SK-N-SH (cell line): ENCODE measurements around the gene ROMO1. TPM values are rescaled to one million over a fixed set of nuclear protein-coding genes. Genes with fewer than 3 reads are reported as not detected.
A peak's percentile ranks its signal among the peaks of the same experiment; 100 is the strongest.

Experiments used
- CTCF ChIA-PET: fragments of 300-600, 350-600 bp; formaldehyde crosslinking; extraction: SDS; loops from one replicate; lab custom pipeline; 2021; lab: Yijun Ruan, JAX
- POLR2A ChIA-PET: fragments of 350-600 bp; sonication (Branson Sonifier 250); formaldehyde crosslinking; extraction: SDS; loops from one replicate; lab custom pipeline; 2020; ENCODE audit warnings: antibody characterized with exemption, inconsistent platforms; lab: Yijun Ruan, JAX
- DNase-seq: peaks from one replicate; pipeline ENCODE4 v3.0.0; 2012
- H2AFZ ChIP-seq: fragments of 200-600 bp; sonication (generic); 2 replicates; pipeline ENCODE4 v1.8.1; 2016; ENCODE audit warnings: antibody characterized with exemption, mild to moderate bottlenecking, low read depth
- H3F3A ChIP-seq: fragments of 200-600 bp; sonication (generic); replicated peaks from 2 replicates; pipeline ENCODE3; 2016; ENCODE audit warnings: antibody characterized with exemption, mild to moderate bottlenecking; ENCODE audit not compliant: insufficient read depth
- H3K27ac ChIP-seq, 2 experiments: fragments of 200-500 bp in 1 of 2; fragments of 200-600 bp in 1 of 2; sonication (Bioruptor generic) in 1 of 2; sonication (generic), shearing (Covaris generic) in 1 of 2; 2 replicates each; pipeline versions ENCODE4 v1.5.1 to v1.6.1; 2014 to 2016; ENCODE audit warnings: low read depth in 2 of 2, inconsistent platforms in 1 of 2, low read length in 1 of 2, mild to moderate bottlenecking in 1 of 2, mixed read lengths in 1 of 2
- H3K27me3 ChIP-seq: fragments of 200-600 bp; sonication (generic), shearing (Covaris generic); 2 replicates; pipeline ENCODE4 v1.6.1; 2016; ENCODE audit warnings: mixed run types; ENCODE audit not compliant: insufficient read depth
- H3K36me3 ChIP-seq, 2 experiments: fragments of 200-500 bp in 1 of 2; fragments of 200-600 bp in 1 of 2; sonication (Bioruptor generic) in 1 of 2; sonication (generic) in 1 of 2; replicated peaks in 1 of 2; 2 replicates each; pipeline versions ENCODE3 to v1.5.1; 2014 to 2016; ENCODE audit warnings: low read length in 1 of 2, mild to moderate bottlenecking in 1 of 2; ENCODE audit not compliant: insufficient read depth in 2 of 2, control insufficient read depth in 1 of 2
- H3K4me1 ChIP-seq, 2 experiments: fragments of 200-500 bp in 1 of 2; fragments of 200-600 bp in 1 of 2; sonication (Bioruptor generic) in 1 of 2; sonication (generic), shearing (Covaris generic) in 1 of 2; 2 replicates each; pipeline versions ENCODE4 v1.5.1 to v1.6.1; 2014 to 2016; ENCODE audit warnings: low read depth in 1 of 2, low read length in 1 of 2, mixed run types in 1 of 2; ENCODE audit not compliant: insufficient read depth in 2 of 2, control insufficient read depth in 1 of 2
- H3K4me2 ChIP-seq: fragments of 200-600 bp; sonication (generic), shearing (Covaris generic); 2 replicates; pipeline ENCODE4 v1.6.1; 2017; ENCODE audit warnings: mixed run types
- H3K4me3 ChIP-seq, 2 experiments: fragments of 200-500 bp in 1 of 2; fragments of 200-600 bp in 1 of 2; sonication (Bioruptor generic) in 1 of 2; sonication (generic), shearing (Covaris generic) in 1 of 2; 2 replicates each; pipeline versions ENCODE4 v1.5.1 to v1.8.1; 2014 to 2016; ENCODE audit warnings: low read depth in 2 of 2, inconsistent platforms in 1 of 2, low read length in 1 of 2, mild to moderate bottlenecking in 1 of 2, mixed read lengths in 1 of 2, moderate library complexity in 1 of 2
- H3K79me2 ChIP-seq: fragments of 200-600 bp; sonication (generic); 2 replicates; pipeline ENCODE4 v1.8.1; 2017; ENCODE audit warnings: mild to moderate bottlenecking; ENCODE audit not compliant: insufficient read depth
- H3K9ac ChIP-seq: fragments of 200-600 bp; sonication (generic); 2 replicates; pipeline ENCODE4 v1.6.1; 2017; ENCODE audit warnings: mixed run types
- H3K9me2 ChIP-seq: fragments of 200-600 bp; sonication (generic); 2 replicates; pipeline ENCODE4 v1.6.1; 2017; ENCODE audit warnings: mixed run types
- H3K9me3 ChIP-seq: fragments of 200-600 bp; sonication (generic); 2 replicates; pipeline ENCODE4 v1.6.1; 2017; ENCODE audit warnings: mixed run types, mild to moderate bottlenecking, moderate library complexity
- H4K20me1 ChIP-seq: fragments of 200-600 bp; sonication (generic); 2 replicates; pipeline ENCODE4 v1.6.1; 2017; ENCODE audit warnings: mild to moderate bottlenecking, mixed run types; ENCODE audit not compliant: insufficient read depth
- CTCF ChIP-seq: fragments of 200-600 bp; sonication (generic); IDR thresholded peaks from 2 replicates; pipeline ENCODE4 v1.6.1; 2017; ENCODE audit warnings: antibody characterized with exemption, mild to moderate bottlenecking, moderate library complexity
- GABPA ChIP-seq: IDR thresholded peaks from 2 replicates; pipeline ENCODE4 v1.4.0; 2012; ENCODE audit warnings: low read depth, mild to moderate bottlenecking
- IRF3 ChIP-seq: fragments of 150-350 bp; IDR thresholded peaks from 2 replicates; pipeline ENCODE4 v1.6.1; 2016; ENCODE audit warnings: mild to moderate bottlenecking, low read depth, low read length
- NFIC ChIP-seq: IDR thresholded peaks from 2 replicates; pipeline ENCODE4 v1.4.0; 2012; ENCODE audit warnings: borderline replicate concordance
- RAD21 ChIP-seq: IDR thresholded peaks from 2 replicates; pipeline ENCODE4 v1.6.1; 2012; ENCODE audit warnings: mild to moderate bottlenecking, low read length
- REST ChIP-seq: IDR thresholded peaks from 2 replicates; pipeline ENCODE4 v1.6.1; 2012; ENCODE audit warnings: mild to moderate bottlenecking, low read depth, low read length, moderate library complexity
- RXRA ChIP-seq: IDR thresholded peaks from 2 replicates; pipeline ENCODE4 v1.4.0; 2012; ENCODE audit warnings: low read depth, mild to moderate bottlenecking, borderline replicate concordance
- USF1 ChIP-seq: IDR thresholded peaks from 2 replicates; pipeline ENCODE4 v1.4.0; 2012; ENCODE audit warnings: low read depth, borderline replicate concordance
- WGBS: methylation state at CpG from one replicate; pipeline ENCODE4 v1.1.6; 2017; ENCODE audit warnings: low lambda C conversion rate; 5-methylcytosine and 5-hydroxymethylcytosine counted together
- polyA plus RNA-seq, 3 experiments: library from polyadenylated mRNA; depleted of rRNA; stranded (reverse); fragments of >200 nt; gene quantifications; 2 replicates each; pipeline ENCODE4 v1.2.3, GENCODE V29; 2012

ROMO1 gene
- polyA plus RNA-seq, 1 of the 3 experiments (the other 2 are of a cell fraction): 1,273 TPM

- H4K20me1 ChIP-seq: peaks cover 100% of the 10 kb centered on the region
Observed at GRCh38 chr20:35731469-35731788, 32.2 kb downstream of the ROMO1 start.

More at GRCh38 chr20:35731469-35731788, 32.2 kb downstream of the ROMO1 start:
- Histone ChIP-seq H3K79me2 (peaks cover 100% of the 10 kb centered on the region), H3K27ac (peak overlapping the region in 1 of 2 experiments; percentile 10; a peak in 1 of 4 replicates), H2AFZ (no peak overlapping the region), H3K9ac (no peak overlapping the region; the same call in 1 of the 2 replicates), H3K4me1 (peaks cover 2 to 20% of the 10 kb centered on the region in 2 experiments; a peak in 2 of 4 replicates), H3K36me3 (peaks cover 88 to 100% of the 10 kb centered on the region in 2 experiments), H3K27me3 (no peaks in the 10 kb centered on the region), H3K4me2 (no peak overlapping the region; the same call in 1 of the 2 replicates), H3F3A (peaks cover 41% of the 10 kb centered on the region), H3K9me2 (no peaks in the 10 kb centered on the region), H3K9me3 (no peaks in the 10 kb centered on the region), H3K4me3 (no peak overlapping the region)
- ChIA-PET CTCF (interaction anchor here (1.5 to 1.9 kb wide), 3 partner anchors 8 to 153 kb away, joined by 4 to 7 read pairs (median 6); no protein-coding TSS in a partner anchor), POLR2A (no interaction called here)
- no peak for DNase-seq
- no peak for TF ChIP-seq RAD21
- TF ChIP-seq GABPA: no peak
- no peak for TF ChIP-seq IRF3
- TF ChIP-seq NFIC: no peak
- TF ChIP-seq CTCF: no peak
- TF ChIP-seq RXRA: no peak
- TF ChIP-seq USF1: no peak
- TF ChIP-seq REST: no peak
- 74% methylated on average over 2 of the region's 2 CpGs for WGBS
